CD4-positive, alpha-beta T cell (primary cell): Measurements from ENCODE around the gene TMEM117. TPM values are rescaled to one million over a fixed set of nuclear protein-coding genes. Genes with fewer than 3 reads are reported as not detected.
A peak's percentile ranks its signal among the peaks of the same experiment; 100 is the strongest.

Source experiments
- ATAC-seq: fragments of 200-7000 bp; cut with Tn5 transposase; one replicate; pipeline ENCODE4 v1.10.0; 2022; ENCODE audit warnings: mild to moderate bottlenecking; ENCODE audit not compliant: poor library complexity
- CTCF ChIA-PET: fragments of 350-600 bp; sonication (Branson Sonifier 250); formaldehyde crosslinking; loops from one replicate; lab custom pipeline; 2021; ENCODE audit warnings: antibody characterized with exemption, inconsistent platforms; lab: Charles Lee
- POLR2A ChIA-PET: fragments of 350-600 bp; sonication (Branson Sonifier 250); formaldehyde crosslinking; loops from one replicate; lab custom pipeline; 2021; ENCODE audit warnings: antibody characterized with exemption, inconsistent platforms; lab: Charles Lee
- DNase-seq, 14 experiments: peaks; one replicate each; pipeline ENCODE4 v3.0.0-alpha.2; 2013 to 2020; ENCODE audit warnings: mixed read lengths in 2 of 14
- H3K27ac ChIP-seq, 2 donors: one replicate each; pipeline versions ENCODE4 v1.5.1 to v1.7.0; 2013; ENCODE audit warnings: low read length in 2 of 2, low read depth in 1 of 2, mild to moderate bottlenecking in 1 of 2
- H3K27me3 ChIP-seq, 2 experiments: 1 replicate in 1 of 2; 2 replicates in 1 of 2; pipeline versions ENCODE4 v1.6.1 to v1.7.0; 2013; ENCODE audit warnings: low read length in 2 of 2, control low read depth in 1 of 2, mild to moderate bottlenecking in 1 of 2, moderate library complexity in 1 of 2; ENCODE audit not compliant: insufficient read depth in 2 of 2, control insufficient read depth in 1 of 2
- H3K36me3 ChIP-seq: one replicate; pipeline ENCODE4 v1.6.1; 2013; ENCODE audit warnings: low read length, control low read depth; ENCODE audit not compliant: insufficient read depth
- H3K4me1 ChIP-seq: one replicate; pipeline ENCODE4 v1.6.1; 2013; ENCODE audit warnings: low read length, control low read depth; ENCODE audit not compliant: insufficient read depth
- H3K4me3 ChIP-seq: one replicate; pipeline ENCODE4 v1.5.1; 2013; ENCODE audit warnings: mild to moderate bottlenecking, low read length, moderate library complexity
- H3K9me3 ChIP-seq, 2 experiments: 1 replicate in 1 of 2; 2 replicates in 1 of 2; pipeline versions ENCODE4 v1.6.1 to v1.7.0; 2013; ENCODE audit warnings: low read length in 2 of 2, mild to moderate bottlenecking in 2 of 2, control low read depth in 1 of 2, moderate library complexity in 1 of 2; ENCODE audit not compliant: control insufficient read depth in 1 of 2, insufficient read depth in 1 of 2
- H3K27ac Mint-ChIP-seq: one replicate; pipeline ENCODE4 v1.8.0; 2020; ENCODE audit warnings: mixed read lengths
- H3K27me3 Mint-ChIP-seq: one replicate; pipeline ENCODE4 v1.8.0; 2021; ENCODE audit warnings: mixed read lengths
- H3K36me3 Mint-ChIP-seq: one replicate; pipeline ENCODE4 v1.8.0; 2021; ENCODE audit warnings: low read depth, mixed read lengths
- H3K4me1 Mint-ChIP-seq: one replicate; pipeline ENCODE4 v1.8.0; 2021; ENCODE audit warnings: low read depth, mixed read lengths
- H3K4me3 Mint-ChIP-seq: one replicate; pipeline ENCODE4 v1.8.0; 2020; ENCODE audit warnings: mild to moderate bottlenecking, mixed read lengths
- H3K9me3 Mint-ChIP-seq: one replicate; pipeline ENCODE4 v1.8.0; 2020; ENCODE audit warnings: mixed read lengths
- CTCF ChIP-seq: fragments of 200-600 bp; IDR thresholded peaks from one replicate; pipeline ENCODE4 v1.8.0; 2022; ENCODE audit warnings: antibody characterized with exemption, mild to moderate bottlenecking
- intact Hi-C, 2 experiments: fragments of 100-400 bp; cut with DNase I in 1 of 2; cut with micrococcal nuclease in 1 of 2; formaldehyde crosslinking; loops; one replicate each; pipeline versions ENCODE4 v1.15.1 to v1.9.0; 2023 to 2025; cut with DNase I, micrococcal nuclease
- total RNA-seq, 174 experiments: library from RNA in 2 of 174; stranded (reverse) in 2 of 174; gene quantifications; one replicate each; pipeline ENCODE4 v1.2.3 and lab custom pipeline; 2021 to 2026

Gene TMEM117
- total RNA-seq, 2 experiments from 2014 or later: 3.4 to 4.4 TPM

- peak; percentile 15 for ATAC-seq
- H3K4me3 ChIP-seq: peak overlapping the region; percentile 64
- no peaks in the 10 kb centered on the region for H3K9me3 ChIP-seq
- no peaks in the 10 kb centered on the region for H3K36me3 ChIP-seq
- peak overlapping the region; percentile 81 for H3K27ac Mint-ChIP-seq
- no peaks in the 10 kb centered on the region for H3K27me3 ChIP-seq
- CTCF ChIA-PET: interaction anchor here (1.4 kb wide), 1 partner anchor 46 kb away, joined by 3 read pairs; no protein-coding TSS in a partner anchor
- H3K27ac ChIP-seq: peak overlapping the region; percentile 73 to 79
- DNase-seq: peak in 4 of 14 experiments; percentile 17 to 36 (median 27)
- H3K9me3 Mint-ChIP-seq: no peaks in the 10 kb centered on the region
- intact Hi-C loops: loop anchor here in 1 of 2 experiments (5.0 kb wide), 1 partner anchor 46 kb away; no protein-coding TSS in a partner anchor
- no peaks in the 10 kb centered on the region for H3K27me3 Mint-ChIP-seq
- no peak for TF ChIP-seq CTCF
- no peaks in the 10 kb centered on the region for H3K36me3 Mint-ChIP-seq
- H3K4me3 Mint-ChIP-seq: peak overlapping the region; percentile 78
- POLR2A ChIA-PET: interaction anchor here (0.9 to 9.8 kb wide), 4 partner anchors 10 to 78 kb away, joined by 3 to 153 read pairs (median 23); partner anchors contain the start of genes IRAK4, PUS7L and TWF1
- H3K4me1 ChIP-seq: peaks cover 36% of the 10 kb centered on the region
- H3K4me1 Mint-ChIP-seq: peaks cover 55% of the 10 kb centered on the region
Measured at GRCh38 chr12:43836475-43836989, 651 bp downstream of the TMEM117 start.

GRCh38 chr12:43840338-43840737, 4.5 kb downstream of the TMEM117 start:
- intact Hi-C loops: no loop called here
- Histone ChIP-seq H3K27ac (no peak overlapping the region), H3K27me3 (no peaks in the 10 kb centered on the region), H3K4me1 (peaks cover 8% of the 10 kb centered on the region), H3K4me3 (no peak overlapping the region), H3K36me3 (no peaks in the 10 kb centered on the region), H3K9me3 (no peaks in the 10 kb centered on the region)
- CTCF ChIA-PET: no interaction called here
- ATAC-seq: no peak
- no peaks in the 10 kb centered on the region for H3K9me3 Mint-ChIP-seq
- no peaks in the 10 kb centered on the region for H3K36me3 Mint-ChIP-seq
- POLR2A ChIA-PET: no interaction called here
- H3K27me3 Mint-ChIP-seq: no peaks in the 10 kb centered on the region
- DNase-seq: no peak
- no peak for TF ChIP-seq CTCF
- no peak overlapping the region for H3K27ac Mint-ChIP-seq
- H3K4me1 Mint-ChIP-seq: peaks cover 25% of the 10 kb centered on the region
- H3K4me3 Mint-ChIP-seq: no peak overlapping the region

GRCh38 chr12:43841253-43841652, 5.4 kb downstream of the TMEM117 start:
- DNase-seq (no peak), ATAC-seq (no peak)
- H3K4me1 Mint-ChIP-seq: peaks cover 23% of the 10 kb centered on the region
- no peak overlapping the region for H3K4me3 Mint-ChIP-seq
- intact Hi-C loops: no loop called here
- Histone ChIP-seq H3K9me3 (no peaks in the 10 kb centered on the region), H3K4me1 (peaks cover 4% of the 10 kb centered on the region), H3K27ac (no peak overlapping the region), H3K4me3 (no peak overlapping the region), H3K27me3 (no peaks in the 10 kb centered on the region), H3K36me3 (no peaks in the 10 kb centered on the region)
- H3K27ac Mint-ChIP-seq: no peak overlapping the region
- no peaks in the 10 kb centered on the region for H3K27me3 Mint-ChIP-seq
- no peak for TF ChIP-seq CTCF
- POLR2A ChIA-PET: no interaction called here
- CTCF ChIA-PET: no interaction called here
- H3K36me3 Mint-ChIP-seq: peaks cover 7% of the 10 kb centered on the region
- H3K9me3 Mint-ChIP-seq: no peaks in the 10 kb centered on the region
